Measurements from ENCODE around the gene MAB21L3.

MAB21L3 gene

DNA sequence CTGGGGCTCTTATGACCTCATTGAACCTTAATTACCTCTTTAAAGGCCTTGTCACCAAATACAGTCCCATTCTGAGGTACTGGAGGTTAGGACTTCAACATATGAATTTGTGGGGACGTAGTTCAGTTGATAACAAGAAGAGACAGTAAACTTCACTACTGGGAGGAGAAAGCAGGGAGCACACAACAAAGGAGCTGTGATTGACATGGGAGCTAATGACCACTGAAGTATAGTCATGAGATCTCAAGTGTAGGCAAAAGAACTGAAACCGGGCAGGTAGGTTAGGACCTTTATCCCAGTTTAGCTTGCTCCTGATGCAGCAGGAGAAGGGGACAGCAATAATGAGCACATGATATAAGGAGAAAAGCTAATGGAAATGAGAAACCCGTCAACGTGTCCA, 11.8 kb upstream of the MAB21L3 start:
- TF ChIP-seq, protein P1, sequence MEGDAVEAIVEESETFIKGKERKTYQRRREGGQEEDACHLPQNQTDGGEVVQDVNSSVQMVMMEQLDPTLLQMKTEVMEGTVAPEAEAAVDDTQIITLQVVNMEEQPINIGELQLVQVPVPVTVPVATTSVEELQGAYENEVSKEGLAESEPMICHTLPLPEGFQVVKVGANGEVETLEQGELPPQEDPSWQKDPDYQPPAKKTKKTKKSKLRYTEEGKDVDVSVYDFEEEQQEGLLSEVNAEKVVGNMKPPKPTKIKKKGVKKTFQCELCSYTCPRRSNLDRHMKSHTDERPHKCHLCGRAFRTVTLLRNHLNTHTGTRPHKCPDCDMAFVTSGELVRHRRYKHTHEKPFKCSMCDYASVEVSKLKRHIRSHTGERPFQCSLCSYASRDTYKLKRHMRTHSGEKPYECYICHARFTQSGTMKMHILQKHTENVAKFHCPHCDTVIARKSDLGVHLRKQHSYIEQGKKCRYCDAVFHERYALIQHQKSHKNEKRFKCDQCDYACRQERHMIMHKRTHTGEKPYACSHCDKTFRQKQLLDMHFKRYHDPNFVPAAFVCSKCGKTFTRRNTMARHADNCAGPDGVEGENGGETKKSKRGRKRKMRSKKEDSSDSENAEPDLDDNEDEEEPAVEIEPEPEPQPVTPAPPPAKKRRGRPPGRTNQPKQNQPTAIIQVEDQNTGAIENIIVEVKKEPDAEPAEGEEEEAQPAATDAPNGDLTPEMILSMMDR (IDR thresholded peaks at IDR 0.05), result no peak
- no peak overlapping the region for H3K27ac ChIP-seq
- H3K4me1 ChIP-seq (ENCODE audit: control insufficient read depth in 1 of 2, insufficient read depth in 1 of 2, low read depth in 1 of 2, low read length in 1 of 2), result no peaks in the 10 kb centered on the region
- H3K36me3 ChIP-seq, result peaks cover 36% of the 10 kb centered on the region
- H3K27me3 ChIP-seq, result no peaks in the 10 kb centered on the region
- H3K9me3 ChIP-seq, result no peaks in the 10 kb centered on the region
- H3K4me3 ChIP-seq (ENCODE audit: low read depth in 1 of 2, low read length in 1 of 2), result no peak overlapping the region

DNA sequence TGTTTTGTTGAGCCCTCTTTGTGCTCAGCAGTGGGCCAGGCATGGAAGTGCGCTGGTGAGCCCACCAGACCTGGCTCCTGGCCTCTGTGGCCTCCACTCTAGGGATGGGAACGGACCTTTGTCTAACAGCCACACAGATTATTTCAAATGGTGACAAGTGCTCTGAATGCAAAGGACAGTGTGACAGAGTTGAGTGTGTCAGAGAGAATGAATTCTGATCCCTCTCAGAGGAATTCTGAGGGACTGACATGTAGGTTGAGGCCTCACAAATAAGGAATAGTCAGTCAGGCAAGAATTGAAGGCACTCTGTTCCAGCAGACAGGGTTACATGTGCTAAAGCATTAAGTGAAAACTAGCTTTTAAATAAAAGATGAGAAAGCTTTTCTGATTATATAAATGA, 11.3 kb upstream of the MAB21L3 start:
- H3K27ac ChIP-seq, result no peak overlapping the region
- TF ChIP-seq, protein P1 (IDR thresholded peaks at IDR 0.05), result no peak
- no peaks in the 10 kb centered on the region for H3K27me3 ChIP-seq
- H3K36me3 ChIP-seq, result peaks cover 31% of the 10 kb centered on the region
- H3K4me3 ChIP-seq (ENCODE audit: low read depth in 1 of 2, low read length in 1 of 2), result no peak overlapping the region
- no peaks in the 10 kb centered on the region for H3K9me3 ChIP-seq
- no peaks in the 10 kb centered on the region for H3K4me1 ChIP-seq (ENCODE audit: control insufficient read depth in 1 of 2, insufficient read depth in 1 of 2, low read depth in 1 of 2, low read length in 1 of 2)

DNA sequence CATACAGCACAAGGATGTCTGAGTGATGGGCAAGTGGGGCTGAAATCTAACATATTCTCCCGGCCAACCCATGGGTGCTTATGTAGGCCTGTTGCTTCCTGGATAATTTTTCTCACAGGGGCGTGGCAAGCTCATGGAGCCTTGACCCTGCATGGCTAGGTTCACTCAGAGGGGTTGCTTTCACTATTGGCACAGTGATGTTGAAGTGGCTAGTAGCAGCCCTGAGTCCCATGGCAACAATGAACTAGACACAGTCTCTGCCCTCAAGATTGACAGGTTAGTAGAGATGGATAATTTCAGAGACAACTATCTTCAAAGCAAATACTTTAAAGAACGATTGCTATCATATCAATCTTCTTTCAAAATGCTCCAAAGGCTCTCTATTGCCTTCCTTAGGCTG, 6.5 kb upstream of the MAB21L3 start:
- Histone ChIP-seq H3K27me3 (no peaks in the 10 kb centered on the region), H3K9me3 (no peaks in the 10 kb centered on the region), H3K27ac (no peak overlapping the region), H3K4me1 (ENCODE audit: control insufficient read depth in 1 of 2, insufficient read depth in 1 of 2, low read depth in 1 of 2, low read length in 1 of 2) (no peaks in the 10 kb centered on the region), H3K4me3 (ENCODE audit: low read depth in 1 of 2, low read length in 1 of 2) (no peak overlapping the region), H3K36me3 (peaks cover 3% of the 10 kb centered on the region)
- TF ChIP-seq, protein P1 (IDR thresholded peaks at IDR 0.05), result no peak

DNA sequence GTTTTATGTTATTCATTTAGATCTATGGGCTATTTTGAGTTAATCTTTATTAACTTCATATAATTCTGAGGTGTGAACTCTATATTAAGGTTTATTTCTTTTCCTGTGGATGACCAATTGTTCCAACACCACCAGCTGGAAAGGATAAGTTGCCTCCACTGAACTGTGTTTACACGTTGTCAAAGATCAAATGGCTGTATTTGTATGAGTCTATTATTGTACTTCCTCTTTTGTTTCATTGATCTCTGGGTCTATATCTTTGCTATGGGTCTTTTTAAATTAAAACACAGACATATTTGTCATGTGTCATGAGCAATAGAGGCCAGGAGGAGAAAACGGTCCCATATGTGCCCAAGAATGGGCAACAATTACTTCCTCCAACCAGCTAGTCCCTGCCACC, 5.2 kb upstream of the MAB21L3 start:
- peaks cover 0 to 7% of the 10 kb centered on the region in 2 experiments for H3K4me1 ChIP-seq (ENCODE audit: control insufficient read depth in 1 of 2, insufficient read depth in 1 of 2, low read depth in 1 of 2, low read length in 1 of 2)
- TF ChIP-seq, protein P1 (IDR thresholded peaks at IDR 0.05), result no peak
- H3K36me3 ChIP-seq, result no peaks in the 10 kb centered on the region
- H3K27ac ChIP-seq, result no peak overlapping the region
- H3K27me3 ChIP-seq, result no peaks in the 10 kb centered on the region
- H3K4me3 ChIP-seq (ENCODE audit: low read depth in 1 of 2, low read length in 1 of 2), result no peak overlapping the region
- H3K9me3 ChIP-seq, result no peaks in the 10 kb centered on the region

DNA sequence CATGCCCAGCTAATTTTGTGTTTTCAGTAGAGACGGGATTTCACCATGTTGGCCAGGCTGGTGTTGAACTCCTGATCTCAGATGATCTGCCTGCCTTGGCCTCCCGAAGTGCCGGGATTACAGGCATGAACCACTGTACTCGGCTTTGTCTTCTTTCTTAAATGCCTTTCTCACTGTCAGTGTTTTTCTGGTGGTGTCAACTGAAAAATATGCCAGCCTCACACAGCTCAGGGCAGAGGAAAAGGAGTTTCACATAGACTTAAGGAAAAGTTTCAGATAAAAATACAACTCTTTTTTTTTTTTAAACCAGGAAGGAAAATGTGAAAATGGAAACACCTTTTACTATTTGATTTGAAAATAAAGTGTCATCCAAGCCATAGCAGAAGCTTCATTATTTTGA, 4.6 kb upstream of the MAB21L3 start:
- Histone ChIP-seq H3K27me3 (no peaks in the 10 kb centered on the region), H3K4me3 (ENCODE audit: low read depth in 1 of 2, low read length in 1 of 2) (no peak overlapping the region), H3K36me3 (no peaks in the 10 kb centered on the region), H3K27ac (no peak overlapping the region), H3K9me3 (no peaks in the 10 kb centered on the region), H3K4me1 (ENCODE audit: control insufficient read depth in 1 of 2, insufficient read depth in 1 of 2, low read depth in 1 of 2, low read length in 1 of 2) (peaks cover 0 to 7% of the 10 kb centered on the region in 2 experiments)
- TF ChIP-seq, protein P1 (IDR thresholded peaks at IDR 0.05), result no peak

DNA sequence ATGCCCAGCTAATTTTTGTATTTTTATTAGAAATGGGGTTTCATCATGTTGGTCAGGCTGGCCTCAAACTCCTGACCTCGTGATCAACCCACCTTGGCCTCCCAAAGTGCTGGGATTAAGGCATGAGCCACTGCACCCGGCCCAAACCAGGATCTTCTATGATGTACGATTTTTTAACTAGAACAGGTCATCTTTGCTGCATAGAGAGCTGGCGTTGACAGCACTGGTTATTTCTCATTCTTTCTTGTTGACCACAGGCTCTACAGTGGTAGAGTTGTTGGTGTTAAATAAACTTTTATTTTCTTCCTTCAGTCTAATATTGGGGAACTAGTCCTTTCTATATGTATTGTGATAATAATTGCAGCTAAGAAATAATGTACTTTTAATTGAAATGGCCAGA, 3.8 kb upstream of the MAB21L3 start:
- H3K27me3 ChIP-seq, result no peaks in the 10 kb centered on the region
- TF ChIP-seq, protein P1 (IDR thresholded peaks at IDR 0.05), result no peak
- no peak overlapping the region for H3K27ac ChIP-seq
- no peaks in the 10 kb centered on the region for H3K36me3 ChIP-seq
- H3K9me3 ChIP-seq, result no peaks in the 10 kb centered on the region
- peaks cover 0 to 7% of the 10 kb centered on the region in 2 experiments for H3K4me1 ChIP-seq (ENCODE audit: control insufficient read depth in 1 of 2, insufficient read depth in 1 of 2, low read depth in 1 of 2, low read length in 1 of 2)
- no peak overlapping the region for H3K4me3 ChIP-seq (ENCODE audit: low read depth in 1 of 2, low read length in 1 of 2)
